GM12892 (cell line): ENCODE results near the gene KHDRBS2.

Experiments
- POLR2A ChIP-seq: IDR thresholded peaks from 2 replicates; pipeline ENCODE4 v1.6.1; 2011; ENCODE audit warnings: low read depth, low read length, control low read depth
- TAF1 ChIP-seq: IDR thresholded peaks from 2 replicates; pipeline ENCODE4 v1.6.1; 2011; ENCODE audit warnings: low read depth, mild to moderate bottlenecking, control low read depth, low read length, borderline replicate concordance

GRCh38 chr6:61809004-61809595 lies 476.9 kb downstream of the KHDRBS2 start:
- TF ChIP-seq TAF1 (no peak), POLR2A (no peak)
